ENCODE data around the gene MPL. TPM values are rescaled to one million over a fixed set of nuclear protein-coding genes. Genes with fewer than 3 reads are reported as not detected.
A peak's percentile ranks its signal among the peaks of the same experiment; 100 is the strongest.

Gene MPL
- total and polyA plus RNA-seq, 2 of the 13 experiments (the other 11 are each of a cell fraction or from before 2014, with no cell fraction given) = not detected

GRCh38 chr1:43358746-43359693 lies 21.4 kb downstream of the MPL start, which contains the start of gene CDC20 (continued):
- no peak for TF ChIP-seq ZBTB40 (IDR thresholded peaks at IDR 0.05)
- TF ChIP-seq ZBTB40 (CRISPR knock-in tag; IDR thresholded peaks at IDR 0.05) = no peak
- no peak for TF ChIP-seq PAX8 (CRISPR knock-in tag; IDR thresholded peaks at IDR 0.05; ENCODE audit: borderline replicate concordance)
- TF ChIP-seq ZNF335 (CRISPR knock-in tag; IDR thresholded peaks at IDR 0.05) = no peak
- TF ChIP-seq, protein P1, sequence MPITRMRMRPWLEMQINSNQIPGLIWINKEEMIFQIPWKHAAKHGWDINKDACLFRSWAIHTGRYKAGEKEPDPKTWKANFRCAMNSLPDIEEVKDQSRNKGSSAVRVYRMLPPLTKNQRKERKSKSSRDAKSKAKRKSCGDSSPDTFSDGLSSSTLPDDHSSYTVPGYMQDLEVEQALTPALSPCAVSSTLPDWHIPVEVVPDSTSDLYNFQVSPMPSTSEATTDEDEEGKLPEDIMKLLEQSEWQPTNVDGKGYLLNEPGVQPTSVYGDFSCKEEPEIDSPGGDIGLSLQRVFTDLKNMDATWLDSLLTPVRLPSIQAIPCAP (CRISPR knock-in tag; IDR thresholded peaks at IDR 0.05; ENCODE audit: low read depth) = no peak
- TF ChIP-seq, protein P2, sequence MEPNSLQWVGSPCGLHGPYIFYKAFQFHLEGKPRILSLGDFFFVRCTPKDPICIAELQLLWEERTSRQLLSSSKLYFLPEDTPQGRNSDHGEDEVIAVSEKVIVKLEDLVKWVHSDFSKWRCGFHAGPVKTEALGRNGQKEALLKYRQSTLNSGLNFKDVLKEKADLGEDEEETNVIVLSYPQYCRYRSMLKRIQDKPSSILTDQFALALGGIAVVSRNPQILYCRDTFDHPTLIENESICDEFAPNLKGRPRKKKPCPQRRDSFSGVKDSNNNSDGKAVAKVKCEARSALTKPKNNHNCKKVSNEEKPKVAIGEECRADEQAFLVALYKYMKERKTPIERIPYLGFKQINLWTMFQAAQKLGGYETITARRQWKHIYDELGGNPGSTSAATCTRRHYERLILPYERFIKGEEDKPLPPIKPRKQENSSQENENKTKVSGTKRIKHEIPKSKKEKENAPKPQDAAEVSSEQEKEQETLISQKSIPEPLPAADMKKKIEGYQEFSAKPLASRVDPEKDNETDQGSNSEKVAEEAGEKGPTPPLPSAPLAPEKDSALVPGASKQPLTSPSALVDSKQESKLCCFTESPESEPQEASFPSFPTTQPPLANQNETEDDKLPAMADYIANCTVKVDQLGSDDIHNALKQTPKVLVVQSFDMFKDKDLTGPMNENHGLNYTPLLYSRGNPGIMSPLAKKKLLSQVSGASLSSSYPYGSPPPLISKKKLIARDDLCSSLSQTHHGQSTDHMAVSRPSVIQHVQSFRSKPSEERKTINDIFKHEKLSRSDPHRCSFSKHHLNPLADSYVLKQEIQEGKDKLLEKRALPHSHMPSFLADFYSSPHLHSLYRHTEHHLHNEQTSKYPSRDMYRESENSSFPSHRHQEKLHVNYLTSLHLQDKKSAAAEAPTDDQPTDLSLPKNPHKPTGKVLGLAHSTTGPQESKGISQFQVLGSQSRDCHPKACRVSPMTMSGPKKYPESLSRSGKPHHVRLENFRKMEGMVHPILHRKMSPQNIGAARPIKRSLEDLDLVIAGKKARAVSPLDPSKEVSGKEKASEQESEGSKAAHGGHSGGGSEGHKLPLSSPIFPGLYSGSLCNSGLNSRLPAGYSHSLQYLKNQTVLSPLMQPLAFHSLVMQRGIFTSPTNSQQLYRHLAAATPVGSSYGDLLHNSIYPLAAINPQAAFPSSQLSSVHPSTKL (CRISPR knock-in tag; IDR thresholded peaks at IDR 0.05) = peak; percentile 18; the same call in 1 of the 2 replicates
- 0 out of 2 replicates have a peak, but pooled peaks have one; percentile 65 for TF ChIP-seq ZHX1 (CRISPR knock-in tag; IDR thresholded peaks at IDR 0.05; ENCODE audit: low read depth)
- TF ChIP-seq KLF15 (CRISPR knock-in tag; IDR thresholded peaks at IDR 0.05; ENCODE audit: borderline replicate concordance) = no peak
- TF ChIP-seq ZFP90 (CRISPR knock-in tag; IDR thresholded peaks at IDR 0.05; ENCODE audit: borderline replicate concordance) = peak; percentile 81
- TF ChIP-seq ZNF678 (CRISPR knock-in tag; IDR thresholded peaks at IDR 0.05) = no peak

Measured in HepG2 (cell line).